ENCODE measurements around the gene CSTF1. TPM values are rescaled to one million over a fixed set of nuclear protein-coding genes. Genes with fewer than 3 reads are reported as not detected.

CSTF1 gene
- total and polyA plus RNA-seq, 2 of the 8 experiments (the other 6 are each of a cell fraction or from before 2014, with no cell fraction given), result 59.4 to 83.5 TPM

- Histone ChIP-seq H2BK15ac (ENCODE audit: low read length) (no peak overlapping the region), H2BK120ac (replicated peaks; ENCODE audit: low read depth, low read length) (no peak overlapping the region), H3K27ac (ENCODE audit: low read depth, low read length) (no peak overlapping the region), H4K5ac (ENCODE audit: insufficient read length, low read depth, low read length) (no peak overlapping the region), H3K9ac (replicated peaks in 1 of 4; ENCODE audit: extremely low read depth in 1 of 4, low read depth in 3 of 4, low read length in 3 of 4) (no peak overlapping the region), H2AFZ (ENCODE audit: low read length) (no peak overlapping the region), H3K36me3 (ENCODE audit: control insufficient read depth in 2 of 4, insufficient read depth in 4 of 4, low read length in 3 of 4) (no peaks in the 10 kb centered on the region; a peak in 1 of 8 replicates), H3K18ac (ENCODE audit: extremely low read depth, low read length) (no peak overlapping the region), H3K79me2 (ENCODE audit: control insufficient read depth in 1 of 2, insufficient read depth in 2 of 2, low read length in 2 of 2) (no peaks in the 10 kb centered on the region), H3K4me3 (ENCODE audit: extremely low read depth in 1 of 4, insufficient read depth in 2 of 4, low read depth in 3 of 4, low read length in 4 of 4) (no peak overlapping the region), H3K14ac (ENCODE audit: insufficient read length) (no peak overlapping the region), H3K4ac (replicated peaks; ENCODE audit: insufficient read length, low read depth, low read length) (no peak overlapping the region), H4K20me1 (replicated peaks in 1 of 2; ENCODE audit: control insufficient read depth in 1 of 2, insufficient read depth in 2 of 2, low read length in 2 of 2) (no peaks in the 10 kb centered on the region), H2AK5ac (ENCODE audit: low read depth, low read length) (no peak overlapping the region), H3K4me1 (replicated peaks in 1 of 4; ENCODE audit: control insufficient read depth in 3 of 4, insufficient read depth in 4 of 4, low read length in 3 of 4) (peaks cover 0 to 4% (median 1%) of the 10 kb centered on the region in 4 experiments; a peak in 4 of 7 replicates), H3K9me3 (ENCODE audit: insufficient read depth in 2 of 2, low read depth in 1 of 2, low read length in 1 of 2) (no peaks in the 10 kb centered on the region), H4K8ac (ENCODE audit: extremely low read depth, insufficient read depth, low read length) (no peak overlapping the region), H4K91ac (replicated peaks; ENCODE audit: insufficient read length, low read length) (no peak overlapping the region), H2BK20ac (ENCODE audit: low read length) (no peak overlapping the region), H3K23ac (ENCODE audit: insufficient read length) (no peak overlapping the region), H3K56ac (replicated peaks; ENCODE audit: insufficient read length, low read depth, low read length) (no peak overlapping the region), H3K23me2 (ENCODE audit: low read depth, low read length) (no peaks in the 10 kb centered on the region), H3K79me1 (ENCODE audit: low read depth, low read length) (no peaks in the 10 kb centered on the region), H3K4me2 (ENCODE audit: insufficient read depth in 1 of 2, low read depth in 2 of 2, low read length in 2 of 2) (no peak overlapping the region), H2BK5ac (ENCODE audit: low read depth, low read length) (no peak overlapping the region), H3K27me3 (replicated peaks in 1 of 4; ENCODE audit: control insufficient read depth in 3 of 4, extremely low read depth in 1 of 4, insufficient read depth in 3 of 4, low read length in 3 of 4) (peaks cover 0 to 1% (median 0%) of the 10 kb centered on the region in 4 experiments; a peak in 2 of 7 replicates), H2BK12ac (ENCODE audit: low read depth, low read length) (no peak overlapping the region)
- ChIA-PET POLR2A (ENCODE audit: partially characterized antibody) (no interaction called here), CTCF (ENCODE audit: partially characterized antibody) (interaction anchor here (0.8 to 1.2 kb wide), 2 partner anchors 11 to 80 kb away, joined by 3 to 4 read pairs; partner anchors contain the start of gene CASS4)
- 56% methylated on average over 4 of the region's 4 CpGs; no CpG with 5 or more reads in 1 of the 2 experiments for WGBS, 2 experiments (ENCODE audit: extremely low coverage in 1 of 2, insufficient coverage in 1 of 2, insufficient read length in 1 of 2, insufficient replicate concordance in 2 of 2, low coverage in 1 of 2, low lambda C conversion rate in 2 of 2, missing lambda C conversion rate in 1 of 2)
- TF ChIP-seq TCF12 (IDR thresholded peaks at IDR 0.05; ENCODE audit: low read depth, low read length) (peak; percentile 93; the same call in 1 of the 2 replicates), SP2 (IDR thresholded peaks at IDR 0.05; ENCODE audit: low read length) (no peak), TBP (IDR thresholded peaks at IDR 0.05; ENCODE audit: low read depth, low read length) (no peak), KDM1A (IDR thresholded peaks at IDR 0.05; ENCODE audit: borderline replicate concordance, low read length) (no peak), GTF2F1 (IDR thresholded peaks at IDR 0.05; ENCODE audit: borderline replicate concordance, low read depth, low read length) (no peak), POLR2AphosphoS5 (IDR thresholded peaks at IDR 0.05; ENCODE audit: low read depth, low read length) (peak; percentile 88), SIRT6 (IDR thresholded peaks at IDR 0.05; ENCODE audit: low read length) (no peak), SUZ12 (IDR thresholded peaks at IDR 0.05; ENCODE audit: low read length) (no peak)
- DNase-seq (ENCODE audit: low read depth in 1 of 2, low spot score in 2 of 2), result no peak
- FAIRE-seq, result no peak
Observed at GRCh38 chr20:56422824-56423189, 30.4 kb downstream of the CSTF1 start.
